GM23338 (cell line): ENCODE measurements around the gene BBOX1.

Experiments
- CTCF ChIP-seq, 2 experiments: fragments of 200-600 bp in 1 of 2; sonication (generic) in 1 of 2; conservative IDR thresholded peaks; 2 replicates each; pipeline versions ENCODE4 v1.5.1 to v1.6.1; 2016 to 2017; ENCODE audit warnings: antibody characterized with exemption in 2 of 2, low read depth in 2 of 2, mild to moderate bottlenecking in 2 of 2, moderate library complexity in 1 of 2
- EZH2 ChIP-seq: fragments of 200-600 bp; sonication (generic); IDR thresholded peaks from one replicate; pipeline ENCODE4 v1.8.0; 2017; ENCODE audit warnings: antibody characterized with exemption, mild to moderate bottlenecking, low read depth; ENCODE audit not compliant: unreplicated experiment
- EZH2phosphoT487 ChIP-seq: fragments of 200-600 bp; sonication (generic); IDR thresholded peaks from one replicate; pipeline ENCODE4 v1.8.1; 2018; ENCODE audit warnings: antibody characterized with exemption; ENCODE audit not compliant: unreplicated experiment
- POLR2AphosphoS5 ChIP-seq: IDR thresholded peaks from 2 replicates; pipeline ENCODE4 v1.6.1; 2016; ENCODE audit warnings: antibody characterized with exemption, low read depth
- REST ChIP-seq: IDR thresholded peaks from one replicate; pipeline ENCODE4 v1.6.1; 2018; ENCODE audit warnings: antibody characterized with exemption; ENCODE audit not compliant: unreplicated experiment
- ZNF114 ChIP-seq: fragments of 250-450 bp; sonication (Bioruptor Pico); IDR thresholded peaks from 2 replicates; pipeline ENCODE4 v1.5.0; 2020; ENCODE audit warnings: mild to moderate bottlenecking, moderate library complexity
- TF ChIP-seq, protein P1 (sequence below): IDR thresholded peaks from 2 replicates; pipeline ENCODE4 v1.6.1; 2016; ENCODE audit warnings: antibody characterized with exemption

GRCh38 chr11:27174021-27174420 is 133.4 kb downstream of the BBOX1 start:
- TF ChIP-seq CTCF (conservative IDR thresholded peaks at IDR 0.05; ENCODE audit: low read depth in 2 of 2) (no peak), REST (no peak), EZH2phosphoT487 (no peak), EZH2 (no peak), POLR2AphosphoS5 (no peak), ZNF114 (CRISPR knock-in tag) (no peak)
- TF ChIP-seq, protein P1, sequence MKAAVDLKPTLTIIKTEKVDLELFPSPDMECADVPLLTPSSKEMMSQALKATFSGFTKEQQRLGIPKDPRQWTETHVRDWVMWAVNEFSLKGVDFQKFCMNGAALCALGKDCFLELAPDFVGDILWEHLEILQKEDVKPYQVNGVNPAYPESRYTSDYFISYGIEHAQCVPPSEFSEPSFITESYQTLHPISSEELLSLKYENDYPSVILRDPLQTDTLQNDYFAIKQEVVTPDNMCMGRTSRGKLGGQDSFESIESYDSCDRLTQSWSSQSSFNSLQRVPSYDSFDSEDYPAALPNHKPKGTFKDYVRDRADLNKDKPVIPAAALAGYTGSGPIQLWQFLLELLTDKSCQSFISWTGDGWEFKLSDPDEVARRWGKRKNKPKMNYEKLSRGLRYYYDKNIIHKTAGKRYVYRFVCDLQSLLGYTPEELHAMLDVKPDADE: no peak
